SK-N-SH (cell line): ENCODE measurements around the gene TUBA4B. TPM values are rescaled to one million over a fixed set of nuclear protein-coding genes. Genes with fewer than 3 reads are reported as not detected.

Experiments
- CTCF ChIA-PET: fragments of 300-600, 350-600 bp; formaldehyde crosslinking; extraction: SDS; loops from one replicate; lab custom pipeline; 2021; lab: Yijun Ruan, JAX
- POLR2A ChIA-PET: fragments of 350-600 bp; sonication (Branson Sonifier 250); formaldehyde crosslinking; extraction: SDS; loops from one replicate; lab custom pipeline; 2020; ENCODE audit warnings: antibody characterized with exemption, inconsistent platforms; lab: Yijun Ruan, JAX
- DNase-seq: peaks from one replicate; pipeline ENCODE4 v3.0.0; 2012
- H2AFZ ChIP-seq: fragments of 200-600 bp; sonication (generic); 2 replicates; pipeline ENCODE4 v1.8.1; 2016; ENCODE audit warnings: antibody characterized with exemption, mild to moderate bottlenecking, low read depth
- H3F3A ChIP-seq: fragments of 200-600 bp; sonication (generic); replicated peaks from 2 replicates; pipeline ENCODE3; 2016; ENCODE audit warnings: antibody characterized with exemption, mild to moderate bottlenecking; ENCODE audit not compliant: insufficient read depth
- H3K27ac ChIP-seq, 2 experiments: fragments of 200-500 bp in 1 of 2; fragments of 200-600 bp in 1 of 2; sonication (Bioruptor generic) in 1 of 2; sonication (generic), shearing (Covaris generic) in 1 of 2; 2 replicates each; pipeline versions ENCODE4 v1.5.1 to v1.6.1; 2014 to 2016; ENCODE audit warnings: low read depth in 2 of 2, inconsistent platforms in 1 of 2, low read length in 1 of 2, mild to moderate bottlenecking in 1 of 2, mixed read lengths in 1 of 2
- H3K27me3 ChIP-seq: fragments of 200-600 bp; sonication (generic), shearing (Covaris generic); 2 replicates; pipeline ENCODE4 v1.6.1; 2016; ENCODE audit warnings: mixed run types; ENCODE audit not compliant: insufficient read depth
- H3K36me3 ChIP-seq, 2 experiments: fragments of 200-500 bp in 1 of 2; fragments of 200-600 bp in 1 of 2; sonication (Bioruptor generic) in 1 of 2; sonication (generic) in 1 of 2; replicated peaks in 1 of 2; 2 replicates each; pipeline versions ENCODE3 to v1.5.1; 2014 to 2016; ENCODE audit warnings: low read length in 1 of 2, mild to moderate bottlenecking in 1 of 2; ENCODE audit not compliant: insufficient read depth in 2 of 2, control insufficient read depth in 1 of 2
- H3K4me1 ChIP-seq, 2 experiments: fragments of 200-500 bp in 1 of 2; fragments of 200-600 bp in 1 of 2; sonication (Bioruptor generic) in 1 of 2; sonication (generic), shearing (Covaris generic) in 1 of 2; 2 replicates each; pipeline versions ENCODE4 v1.5.1 to v1.6.1; 2014 to 2016; ENCODE audit warnings: low read depth in 1 of 2, low read length in 1 of 2, mixed run types in 1 of 2; ENCODE audit not compliant: insufficient read depth in 2 of 2, control insufficient read depth in 1 of 2
- H3K4me2 ChIP-seq: fragments of 200-600 bp; sonication (generic), shearing (Covaris generic); 2 replicates; pipeline ENCODE4 v1.6.1; 2017; ENCODE audit warnings: mixed run types
- H3K4me3 ChIP-seq, 2 experiments: fragments of 200-500 bp in 1 of 2; fragments of 200-600 bp in 1 of 2; sonication (Bioruptor generic) in 1 of 2; sonication (generic), shearing (Covaris generic) in 1 of 2; 2 replicates each; pipeline versions ENCODE4 v1.5.1 to v1.8.1; 2014 to 2016; ENCODE audit warnings: low read depth in 2 of 2, inconsistent platforms in 1 of 2, low read length in 1 of 2, mild to moderate bottlenecking in 1 of 2, mixed read lengths in 1 of 2, moderate library complexity in 1 of 2
- H3K79me2 ChIP-seq: fragments of 200-600 bp; sonication (generic); 2 replicates; pipeline ENCODE4 v1.8.1; 2017; ENCODE audit warnings: mild to moderate bottlenecking; ENCODE audit not compliant: insufficient read depth
- H3K9ac ChIP-seq: fragments of 200-600 bp; sonication (generic); 2 replicates; pipeline ENCODE4 v1.6.1; 2017; ENCODE audit warnings: mixed run types
- H3K9me2 ChIP-seq: fragments of 200-600 bp; sonication (generic); 2 replicates; pipeline ENCODE4 v1.6.1; 2017; ENCODE audit warnings: mixed run types
- H3K9me3 ChIP-seq: fragments of 200-600 bp; sonication (generic); 2 replicates; pipeline ENCODE4 v1.6.1; 2017; ENCODE audit warnings: mixed run types, mild to moderate bottlenecking, moderate library complexity
- H4K20me1 ChIP-seq: fragments of 200-600 bp; sonication (generic); 2 replicates; pipeline ENCODE4 v1.6.1; 2017; ENCODE audit warnings: mild to moderate bottlenecking, mixed run types; ENCODE audit not compliant: insufficient read depth
- CTCF ChIP-seq: fragments of 200-600 bp; sonication (generic); IDR thresholded peaks from 2 replicates; pipeline ENCODE4 v1.6.1; 2017; ENCODE audit warnings: antibody characterized with exemption, mild to moderate bottlenecking, moderate library complexity
- EP300 ChIP-seq, 2 experiments: IDR thresholded peaks; 2 replicates each; pipeline versions ENCODE4 v1.4.0 to v1.6.1; 2012; ENCODE audit warnings: borderline replicate concordance in 1 of 2, low read depth in 1 of 2, low read length in 1 of 2
- EZH2phosphoT487 ChIP-seq: fragments of 200-600 bp; sonication (generic); IDR thresholded peaks from 2 replicates; pipeline ENCODE4 v1.6.1; 2017; ENCODE audit warnings: low read depth, mixed run types, mild to moderate bottlenecking, antibody characterized with exemption, moderate library complexity, borderline replicate concordance
- FOSL2 ChIP-seq: IDR thresholded peaks from 2 replicates; pipeline ENCODE4 v1.4.0; 2012; ENCODE audit warnings: low read depth, mild to moderate bottlenecking, moderate library complexity, borderline replicate concordance
- GATA2 ChIP-seq: sonication (generic); formaldehyde crosslinking; IDR thresholded peaks from 2 replicates; pipeline ENCODE4 v1.5.0; 2020; ENCODE audit warnings: mild to moderate bottlenecking, missing genetic modification reagents
- MXI1 ChIP-seq: IDR thresholded peaks from 2 replicates; pipeline ENCODE4 v1.6.1; 2012; ENCODE audit warnings: mild to moderate bottlenecking, low read depth, low read length, improper control_type of control experiment
- NRF1 ChIP-seq: IDR thresholded peaks from 2 replicates; pipeline ENCODE4 v1.6.1; 2012; ENCODE audit warnings: low read depth, mild to moderate bottlenecking, low read length
- PBX3 ChIP-seq: IDR thresholded peaks from 2 replicates; pipeline ENCODE4; 2012
- SMC3 ChIP-seq: IDR thresholded peaks from 2 replicates; pipeline ENCODE4 v1.6.1; 2012; ENCODE audit warnings: low read depth, low read length, improper control_type of control experiment
- TAF1 ChIP-seq: IDR thresholded peaks from 2 replicates; pipeline ENCODE4 v1.6.1; 2012; ENCODE audit warnings: low read depth, mild to moderate bottlenecking, low read length, moderate library complexity, borderline replicate concordance
- WGBS: methylation state at CpG from one replicate; pipeline ENCODE4 v1.1.6; 2017; ENCODE audit warnings: low lambda C conversion rate; 5-methylcytosine and 5-hydroxymethylcytosine counted together
- polyA plus RNA-seq, 3 experiments: library from polyadenylated mRNA; depleted of rRNA; stranded (reverse); fragments of >200 nt; gene quantifications; 2 replicates each; pipeline ENCODE4 v1.2.3, GENCODE V29; 2012
- TF ChIP-seq, protein P1 (sequence below): IDR thresholded peaks from 2 replicates; pipeline ENCODE4 v1.4.0; 2012; ENCODE audit warnings: low read depth, borderline replicate concordance

Gene TUBA4B
- polyA plus RNA-seq, 1 of the 3 experiments (the other 2 are of a cell fraction) = 0.03 TPM

DNA sequence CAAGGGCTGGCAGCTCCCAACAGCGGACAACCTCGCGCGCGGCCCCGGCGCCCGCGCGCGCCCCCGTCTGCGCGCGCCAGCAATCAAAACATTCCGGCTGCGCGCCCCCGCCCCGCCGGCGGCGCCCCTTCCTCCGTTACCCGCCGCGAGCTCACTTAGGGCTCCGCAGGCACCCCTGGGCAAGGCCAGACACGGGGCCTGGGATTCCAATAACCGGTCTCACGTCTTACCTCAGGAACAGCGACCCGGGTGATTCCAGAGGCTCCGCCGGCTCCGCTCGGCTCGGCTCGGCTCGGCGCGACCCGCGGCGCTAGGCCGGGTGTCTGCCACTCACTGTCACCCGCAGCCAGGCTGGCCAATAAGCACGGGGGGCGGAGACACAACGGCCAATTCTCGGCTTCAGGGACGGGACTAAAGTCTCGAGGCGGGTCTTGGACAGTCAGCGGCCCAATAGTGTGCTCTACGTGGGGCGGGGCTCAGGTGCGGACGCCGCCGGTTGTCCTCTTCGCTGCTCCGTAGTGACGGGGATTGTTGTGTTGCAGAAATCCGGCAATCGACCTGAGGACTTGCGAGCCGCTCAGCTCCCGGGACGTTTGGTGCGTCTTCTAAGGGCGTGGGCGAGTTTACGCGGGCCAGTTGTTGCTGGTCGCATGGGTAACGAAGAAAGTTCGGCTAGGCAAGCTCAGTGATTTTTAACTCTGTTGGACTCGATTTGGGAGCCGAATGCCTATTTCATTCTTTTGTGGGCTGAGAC, 23.6 kb upstream of the TUBA4B start, which contains the start of the genes ANKZF1 and ATG9A (continued):
- no peak for TF ChIP-seq GATA2 (CRISPR knock-in tag)
- TF ChIP-seq, all 33 proteins: peak for 14

DNA sequence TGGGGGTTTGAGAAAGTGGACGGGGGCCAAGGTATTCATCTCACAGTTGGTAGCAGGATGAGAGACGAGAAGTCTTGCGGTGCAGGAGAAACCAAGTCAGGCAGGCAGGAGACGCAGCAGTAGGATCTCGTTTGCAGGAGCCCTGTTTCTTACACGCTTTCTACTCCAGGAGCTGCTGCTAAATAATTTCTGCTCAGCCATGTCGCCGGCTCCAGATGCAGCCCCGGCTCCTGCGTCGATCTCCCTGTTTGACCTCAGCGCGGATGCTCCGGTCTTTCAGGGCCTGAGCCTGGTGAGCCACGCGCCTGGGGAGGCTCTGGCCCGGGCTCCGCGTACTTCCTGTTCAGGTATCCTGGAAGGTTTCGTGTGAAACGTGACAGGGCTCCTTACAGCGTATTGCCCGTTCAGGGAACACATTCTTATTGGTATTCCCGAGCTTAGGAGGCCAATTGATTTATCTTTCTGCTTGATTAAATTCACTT, 22.9 kb upstream of the TUBA4B start:
- Histone ChIP-seq H3K9ac (peak overlapping the region; percentile 70), H3K4me2 (peak overlapping the region; percentile 87), H3K9me3 (no peaks in the 10 kb centered on the region), H3K79me2 (peaks cover 27% of the 10 kb centered on the region), H3K27me3 (no peaks in the 10 kb centered on the region), H3K4me3 (peak overlapping the region; percentile 82 to 87), H3K36me3 (peaks cover 14 to 39% of the 10 kb centered on the region in 2 experiments), H3K27ac (peak overlapping the region; percentile 74 to 77), H4K20me1 (no peaks in the 10 kb centered on the region), H3K9me2 (no peaks in the 10 kb centered on the region), H3F3A (peaks cover 11% of the 10 kb centered on the region), H3K4me1 (peaks cover 3 to 16% of the 10 kb centered on the region in 2 experiments; a peak in 1 of 4 replicates), H2AFZ (peak overlapping the region; percentile 80)
- DNase-seq = peak; percentile 65
- ChIA-PET CTCF (interaction anchor here (0.9 to 5.1 kb wide), 8 partner anchors 11 to 70 kb away, joined by 3 to 40 read pairs (median 4); partner anchors contain the start of genes ABCB6 and NHEJ1), POLR2A (interaction anchor here (0.6 to 2.7 kb wide), 5 partner anchors 12 to 268 kb away, joined by 3 to 23 read pairs (median 8); partner anchors contain the start of genes ABCB6, CNPPD1, GLB1L and STK16)
- TF ChIP-seq TAF1 (no peak), NRF1 (no peak), PBX3 (no peak)
- 0% methylated on average over 24 of the region's 24 CpGs for WGBS

DNA sequence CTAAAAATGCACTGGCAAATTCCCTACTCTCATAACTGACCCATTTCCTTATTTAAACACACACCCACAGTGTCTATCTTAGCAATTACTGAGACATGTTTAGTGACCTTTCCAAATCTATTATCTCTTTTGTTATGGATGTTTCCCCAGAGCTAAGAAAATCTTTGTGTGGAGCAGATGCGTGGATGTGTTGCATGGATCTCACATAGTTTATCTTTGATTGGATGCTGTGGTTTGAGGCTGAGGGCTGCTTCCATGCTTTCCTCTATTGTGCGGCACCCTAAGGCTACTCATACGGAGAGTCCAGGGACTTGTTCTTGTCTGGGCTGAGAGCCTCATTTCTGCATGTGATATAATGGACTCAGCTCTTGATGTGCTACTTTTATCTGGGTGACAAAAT, 18.7 kb upstream of the TUBA4B start:
- Histone ChIP-seq H3K79me2 (0 out of 2 replicates have a peak, but pooled peaks cover 10% of the 10 kb centered on the region), H4K20me1 (no peaks in the 10 kb centered on the region), H3K9me3 (no peaks in the 10 kb centered on the region), H3K9ac (no peak overlapping the region), H3K27me3 (no peaks in the 10 kb centered on the region), H3K4me3 (no peak overlapping the region), H2AFZ (no peak overlapping the region), H3K4me2 (no peak overlapping the region), H3K27ac (no peak overlapping the region), H3F3A (peaks cover 11% of the 10 kb centered on the region), H3K4me1 (peaks cover 3% of the 10 kb centered on the region in 2 experiments; a peak in 1 of 4 replicates), H3K36me3 (peaks cover 14 to 73% of the 10 kb centered on the region in 2 experiments), H3K9me2 (no peaks in the 10 kb centered on the region)
- 92% methylated on average over 3 of the region's 3 CpGs for WGBS
- ChIA-PET CTCF (interaction anchor here (1.1 to 1.4 kb wide), 2 partner anchors 65 to 119 kb away, joined by 3 to 5 read pairs; no protein-coding TSS in a partner anchor), POLR2A (interaction anchor here (0.6 to 1.2 kb wide), 2 partner anchors 13 to 16 kb away, joined by 3 to 5 read pairs; partner anchors contain the start of gene ABCB6)
- no peak for DNase-seq
- TF ChIP-seq EZH2phosphoT487 = no peak
- no peak for TF ChIP-seq SMC3
- no peak for TF ChIP-seq CTCF
- no peak for TF ChIP-seq GATA2 (CRISPR knock-in tag)
- no peak for TF ChIP-seq FOSL2
- no peak for TF ChIP-seq EP300 (IDR thresholded peaks at IDR 0.05; ENCODE audit: borderline replicate concordance in 1 of 2, low read depth in 1 of 2, low read length in 1 of 2)
- TF ChIP-seq MXI1 = no peak
- TF ChIP-seq, protein P1, sequence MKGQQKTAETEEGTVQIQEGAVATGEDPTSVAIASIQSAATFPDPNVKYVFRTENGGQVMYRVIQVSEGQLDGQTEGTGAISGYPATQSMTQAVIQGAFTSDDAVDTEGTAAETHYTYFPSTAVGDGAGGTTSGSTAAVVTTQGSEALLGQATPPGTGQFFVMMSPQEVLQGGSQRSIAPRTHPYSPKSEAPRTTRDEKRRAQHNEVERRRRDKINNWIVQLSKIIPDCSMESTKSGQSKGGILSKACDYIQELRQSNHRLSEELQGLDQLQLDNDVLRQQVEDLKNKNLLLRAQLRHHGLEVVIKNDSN = no peak
